Measurements from ENCODE around the gene ITGAE.
"Not testable (repeated sequence)": the region's sequence is repeated elsewhere in the genome, so short reads cannot be mapped to it uniquely, and the experiment has no call there.

DNA sequence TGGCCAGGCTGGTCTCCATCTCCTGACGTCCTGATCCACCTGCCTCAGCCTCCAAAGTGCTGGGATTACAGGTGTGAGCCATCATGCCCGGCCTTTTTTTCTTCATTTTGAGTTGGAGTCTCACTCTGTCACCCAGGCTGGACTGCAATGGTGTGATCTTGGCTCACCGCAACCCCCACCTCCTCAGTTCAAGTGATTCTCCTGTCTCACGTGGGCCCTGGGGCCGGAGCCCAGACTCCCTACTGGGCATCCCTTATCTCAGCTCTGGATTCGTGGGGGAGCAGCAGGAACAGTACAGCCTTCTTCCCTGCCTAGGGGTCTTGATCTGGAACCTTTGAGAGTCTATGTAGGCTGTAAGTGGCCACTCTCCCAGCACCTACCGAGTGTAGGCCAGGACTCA lies 7.7 kb downstream of the ITGAE start:
- TF ChIP-seq, protein P1, sequence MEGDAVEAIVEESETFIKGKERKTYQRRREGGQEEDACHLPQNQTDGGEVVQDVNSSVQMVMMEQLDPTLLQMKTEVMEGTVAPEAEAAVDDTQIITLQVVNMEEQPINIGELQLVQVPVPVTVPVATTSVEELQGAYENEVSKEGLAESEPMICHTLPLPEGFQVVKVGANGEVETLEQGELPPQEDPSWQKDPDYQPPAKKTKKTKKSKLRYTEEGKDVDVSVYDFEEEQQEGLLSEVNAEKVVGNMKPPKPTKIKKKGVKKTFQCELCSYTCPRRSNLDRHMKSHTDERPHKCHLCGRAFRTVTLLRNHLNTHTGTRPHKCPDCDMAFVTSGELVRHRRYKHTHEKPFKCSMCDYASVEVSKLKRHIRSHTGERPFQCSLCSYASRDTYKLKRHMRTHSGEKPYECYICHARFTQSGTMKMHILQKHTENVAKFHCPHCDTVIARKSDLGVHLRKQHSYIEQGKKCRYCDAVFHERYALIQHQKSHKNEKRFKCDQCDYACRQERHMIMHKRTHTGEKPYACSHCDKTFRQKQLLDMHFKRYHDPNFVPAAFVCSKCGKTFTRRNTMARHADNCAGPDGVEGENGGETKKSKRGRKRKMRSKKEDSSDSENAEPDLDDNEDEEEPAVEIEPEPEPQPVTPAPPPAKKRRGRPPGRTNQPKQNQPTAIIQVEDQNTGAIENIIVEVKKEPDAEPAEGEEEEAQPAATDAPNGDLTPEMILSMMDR (IDR thresholded peaks at IDR 0.05): not testable (repeated sequence)
- not testable (repeated sequence) for TF ChIP-seq POLR2A (IDR thresholded peaks at IDR 0.05)

Measured in lower leg skin (tissue), 3 donors.